Kidney epithelial cell (primary cell): Measurements from ENCODE around the gene PRSS38. TPM values are rescaled to one million over a fixed set of nuclear protein-coding genes. Genes with fewer than 3 reads are reported as not detected.

ENCODE experiments used
- DNase-seq: peaks from one replicate; pipeline ENCODE4 v3.0.0-alpha.2; 2010; ENCODE audit warnings: low read depth
- H3K27me3 ChIP-seq: 2 replicates; pipeline ENCODE4 v1.6.0; 2011; ENCODE audit warnings: low read length; ENCODE audit not compliant: control insufficient read depth, insufficient read depth
- H3K36me3 ChIP-seq: 2 replicates; pipeline ENCODE4 v1.5.1; 2011; ENCODE audit warnings: low read length; ENCODE audit not compliant: control insufficient read depth, insufficient read depth
- H3K4me3 ChIP-seq: 2 replicates; pipeline ENCODE4 v1.5.1; 2011; ENCODE audit warnings: low read depth, mild to moderate bottlenecking, control low read depth, low read length
- total RNA-seq: library from RNA; depleted of rRNA; stranded (reverse); fragments of >200 nt; gene quantifications from 2 replicates; pipeline ENCODE4 v1.2.3, GENCODE V29; 2015
- TF ChIP-seq, protein P1 (sequence below): IDR thresholded peaks from 2 replicates; pipeline ENCODE4 v1.5.1; 2011; ENCODE audit warnings: mild to moderate bottlenecking, moderate library complexity, low read length, control low read depth, inconsistent platforms; ENCODE audit not compliant: insufficient read depth, poor library complexity, severe bottlenecking

PRSS38 gene
- total RNA-seq, 1 donor from 2014 or later = not detected

DNA sequence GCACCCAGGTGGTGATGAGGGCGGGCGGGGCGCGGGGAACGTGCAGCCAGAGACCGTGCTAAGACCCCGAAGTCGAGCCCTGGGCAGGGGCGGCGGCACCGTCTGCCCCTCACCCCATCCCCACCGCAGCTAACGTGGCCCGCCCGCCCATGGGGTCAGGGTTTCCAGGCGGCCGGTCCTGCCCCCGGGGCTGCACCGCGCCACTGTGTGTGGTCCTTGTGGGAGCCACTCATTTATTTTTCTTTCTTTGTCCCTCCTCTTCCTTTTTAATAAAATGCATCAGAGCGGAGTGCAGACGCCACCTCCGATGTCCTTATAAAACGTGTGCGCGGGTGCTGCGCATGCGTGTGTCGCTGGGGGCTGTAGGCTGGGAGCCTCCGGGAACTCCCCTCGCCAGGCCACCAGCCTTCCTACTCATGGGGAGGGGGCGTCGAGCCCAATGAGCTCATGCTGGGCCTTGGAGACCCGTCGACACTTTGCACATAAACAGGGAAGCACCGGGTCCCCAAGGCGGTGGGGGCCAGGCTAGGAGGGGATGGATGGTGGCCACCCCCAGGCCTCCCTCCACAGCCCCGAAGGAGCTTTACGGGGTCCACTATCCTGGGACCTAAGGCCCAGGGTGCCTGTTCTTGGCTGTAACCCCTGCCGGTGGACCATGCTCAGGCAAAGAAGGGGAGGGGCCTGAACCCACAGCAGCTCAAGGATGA is 72.4 kb downstream of the PRSS38 start:
- TF ChIP-seq, protein P1, sequence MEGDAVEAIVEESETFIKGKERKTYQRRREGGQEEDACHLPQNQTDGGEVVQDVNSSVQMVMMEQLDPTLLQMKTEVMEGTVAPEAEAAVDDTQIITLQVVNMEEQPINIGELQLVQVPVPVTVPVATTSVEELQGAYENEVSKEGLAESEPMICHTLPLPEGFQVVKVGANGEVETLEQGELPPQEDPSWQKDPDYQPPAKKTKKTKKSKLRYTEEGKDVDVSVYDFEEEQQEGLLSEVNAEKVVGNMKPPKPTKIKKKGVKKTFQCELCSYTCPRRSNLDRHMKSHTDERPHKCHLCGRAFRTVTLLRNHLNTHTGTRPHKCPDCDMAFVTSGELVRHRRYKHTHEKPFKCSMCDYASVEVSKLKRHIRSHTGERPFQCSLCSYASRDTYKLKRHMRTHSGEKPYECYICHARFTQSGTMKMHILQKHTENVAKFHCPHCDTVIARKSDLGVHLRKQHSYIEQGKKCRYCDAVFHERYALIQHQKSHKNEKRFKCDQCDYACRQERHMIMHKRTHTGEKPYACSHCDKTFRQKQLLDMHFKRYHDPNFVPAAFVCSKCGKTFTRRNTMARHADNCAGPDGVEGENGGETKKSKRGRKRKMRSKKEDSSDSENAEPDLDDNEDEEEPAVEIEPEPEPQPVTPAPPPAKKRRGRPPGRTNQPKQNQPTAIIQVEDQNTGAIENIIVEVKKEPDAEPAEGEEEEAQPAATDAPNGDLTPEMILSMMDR = no peak
- Histone ChIP-seq H3K27me3 (peaks cover 20% of the 10 kb centered on the region), H3K4me3 (no peak overlapping the region), H3K36me3 (no peaks in the 10 kb centered on the region)
- DNase-seq = no peak

DNA sequence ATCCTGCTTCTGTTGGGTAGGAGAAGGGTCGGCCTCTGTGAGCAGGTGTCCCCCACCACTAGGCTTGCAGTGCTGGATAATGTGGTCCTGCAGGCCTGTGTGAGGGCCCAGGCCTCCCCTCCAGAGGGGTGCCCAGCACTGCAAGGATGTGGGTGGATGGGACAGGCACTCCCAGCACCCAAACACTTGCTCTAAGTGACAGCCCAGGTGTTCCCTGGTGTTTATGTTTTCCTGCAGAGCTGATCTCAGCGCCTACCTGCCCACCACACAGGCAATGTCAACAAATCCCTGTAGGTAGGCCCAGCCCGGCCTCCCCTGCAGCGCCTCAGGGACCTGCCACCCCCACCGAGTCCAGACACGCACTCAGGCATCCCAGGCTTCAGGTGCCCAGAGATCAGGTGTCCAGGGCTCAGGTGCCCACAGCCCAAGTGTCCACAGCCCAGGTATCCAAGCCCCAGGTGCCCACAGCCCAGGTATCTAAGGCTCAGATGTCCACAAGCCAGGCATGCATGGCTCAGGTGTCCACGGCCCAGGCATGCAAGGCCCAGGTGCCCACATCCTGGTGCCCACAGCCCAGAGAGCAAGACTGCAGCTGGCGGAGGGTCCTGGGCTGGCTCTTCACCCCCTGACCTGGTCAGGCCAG is 73.0 kb downstream of the PRSS38 start:
- peaks cover 20% of the 10 kb centered on the region for H3K27me3 ChIP-seq
- TF ChIP-seq, protein P1 = no peak
- H3K36me3 ChIP-seq = no peaks in the 10 kb centered on the region
- no peak overlapping the region for H3K4me3 ChIP-seq
- DNase-seq = no peak

DNA sequence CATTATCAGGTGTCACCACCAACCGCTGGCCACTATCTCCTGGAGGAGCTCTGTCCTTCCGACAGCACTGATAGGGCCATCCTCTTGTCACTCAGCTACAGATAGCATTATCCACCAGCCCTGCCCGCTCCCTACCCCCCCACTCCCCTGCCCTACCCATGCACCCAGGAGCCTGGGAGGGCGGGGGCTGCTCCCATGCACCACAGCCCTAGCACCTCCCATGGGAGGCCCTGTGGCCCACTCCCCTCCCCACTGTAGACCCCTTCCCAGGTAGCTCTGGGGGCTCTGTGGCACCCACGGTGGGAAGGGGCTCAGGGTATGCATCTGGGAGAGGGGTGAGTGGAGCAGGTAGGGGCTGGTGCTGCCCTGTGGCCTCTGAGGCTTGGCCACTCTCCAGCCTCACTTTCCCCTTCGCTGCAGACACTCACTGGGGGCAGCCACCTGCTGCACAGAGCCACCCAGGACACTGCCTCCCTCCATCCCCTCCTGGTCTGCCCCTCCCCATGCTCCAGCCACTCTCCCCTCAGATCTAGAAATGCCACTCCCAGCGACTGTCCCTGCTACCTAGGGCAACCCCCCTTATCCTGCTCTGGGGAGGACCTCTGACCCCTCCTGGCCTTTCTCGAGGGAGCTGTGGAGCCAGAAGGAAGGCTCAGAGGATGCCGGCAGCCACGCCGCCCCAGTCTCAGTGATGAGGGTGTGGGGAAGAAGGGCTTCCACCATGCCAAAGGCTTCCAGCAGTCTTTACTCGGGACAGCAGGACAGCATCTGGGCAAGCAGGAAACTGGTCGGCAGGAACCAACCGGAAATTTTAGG is 73.8 kb downstream of the PRSS38 start:
- DNase-seq = no peak
- H3K36me3 ChIP-seq = no peaks in the 10 kb centered on the region
- peaks cover 20% of the 10 kb centered on the region for H3K27me3 ChIP-seq
- TF ChIP-seq, protein P1 = no peak
- no peak overlapping the region for H3K4me3 ChIP-seq

DNA sequence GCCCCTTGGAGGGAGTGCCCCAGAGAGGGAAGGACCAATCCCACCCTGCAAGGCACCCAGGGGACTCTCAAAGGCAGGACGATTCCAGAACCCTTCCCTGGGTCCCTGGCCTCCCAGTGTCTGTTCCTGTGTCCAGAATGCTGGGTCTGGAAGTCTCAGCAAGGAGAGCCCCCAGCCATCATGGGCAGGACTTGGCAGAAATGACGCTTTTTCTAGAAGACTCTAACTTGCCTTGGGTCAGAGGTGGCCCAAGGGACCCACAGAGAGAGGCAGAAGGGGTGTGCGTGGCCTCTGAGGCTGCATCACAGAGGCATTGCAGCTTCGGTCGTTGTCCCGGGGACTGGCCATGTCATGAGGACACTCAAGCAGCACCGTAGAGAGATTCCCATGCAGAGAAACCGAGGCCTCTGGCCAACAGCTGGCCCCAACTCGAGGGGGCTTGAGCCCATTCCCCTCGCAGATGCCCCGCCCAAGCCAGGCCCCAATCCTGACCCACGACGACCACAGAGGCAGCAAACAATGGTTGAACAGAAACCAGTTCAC is 74.5 kb downstream of the PRSS38 start:
- H3K27me3 ChIP-seq = peaks cover 20% of the 10 kb centered on the region
- no peak overlapping the region for H3K4me3 ChIP-seq
- TF ChIP-seq, protein P1 = no peak
- no peaks in the 10 kb centered on the region for H3K36me3 ChIP-seq
- no peak for DNase-seq

DNA sequence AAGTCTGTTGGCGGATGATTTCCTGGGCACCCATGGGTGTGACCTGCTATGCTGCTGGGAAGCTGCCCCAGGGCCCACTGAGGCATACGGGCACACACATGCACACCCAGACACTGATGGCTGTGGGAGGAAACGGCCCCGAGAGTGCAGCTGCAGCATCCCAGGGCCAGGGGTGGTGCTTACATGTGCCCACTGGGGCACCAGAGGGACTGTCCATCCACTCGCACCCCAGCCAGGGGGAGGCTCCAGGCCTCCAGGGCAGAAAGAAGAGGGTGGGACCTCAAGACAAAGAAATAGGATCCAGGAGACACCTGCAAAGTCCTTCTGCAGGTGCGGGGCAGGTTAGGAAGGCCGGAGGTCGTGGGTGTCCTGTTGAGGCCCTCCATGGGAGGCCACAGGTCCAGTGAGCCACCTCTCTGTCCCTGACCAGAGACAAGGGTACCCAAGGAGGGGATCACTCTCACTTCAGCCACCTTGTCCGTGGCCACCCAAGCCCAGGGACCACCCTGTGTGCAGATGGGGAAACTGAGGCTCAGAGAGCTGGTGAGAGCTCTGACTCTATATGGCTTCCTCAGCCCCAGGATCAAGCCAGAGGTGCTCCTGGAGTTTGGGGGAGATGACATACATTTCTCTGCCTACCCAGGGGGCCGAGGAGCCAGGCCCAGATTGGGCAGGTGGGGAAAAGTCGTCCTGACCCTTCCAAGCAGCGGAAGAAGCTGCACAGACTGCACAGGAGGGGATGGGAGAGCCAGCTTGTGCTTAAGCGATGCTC is 75.2 kb downstream of the PRSS38 start:
- TF ChIP-seq, protein P1 = no peak
- no peaks in the 10 kb centered on the region for H3K36me3 ChIP-seq
- no peak for DNase-seq
- peaks cover 20% of the 10 kb centered on the region for H3K27me3 ChIP-seq
- H3K4me3 ChIP-seq = no peak overlapping the region
